K562 (cell line): Measurements from ENCODE around the gene ZNF554. TPM values are rescaled to one million over a fixed set of nuclear protein-coding genes. Genes with fewer than 3 reads are reported as not detected.

Experiments used
- ATAC-seq: fragments of 200-7000 bp; cut with Tn5 transposase; 3 replicates; pipeline ENCODE4 v1.9.1; 2020; ENCODE audit warnings: moderate library complexity
- BruUV-seq: library from RNA; stranded (reverse); fragments of 400-500 nt; replicated peaks from 2 replicates; lab custom pipeline; 2021; lab: Mats Ljungman, UMichigan
- CTCF ChIA-PET: fragments of 300-600 bp; formaldehyde crosslinking; extraction: SDS; loops from one replicate; lab custom pipeline; 2021; ENCODE audit warnings: low intra/inter-chr PET ratio; lab: Yijun Ruan, JAX
- POLR2A ChIA-PET: fragments of 300-600, 350-650 bp; sonication (Branson Sonifier 250); formaldehyde crosslinking; extraction: SDS; loops from one replicate; lab custom pipeline; 2021; ENCODE audit warnings: antibody characterized with exemption, inconsistent platforms; lab: Yijun Ruan, JAX
- DNase-seq, 4 experiments: peaks; one replicate each; pipeline versions ENCODE4 v3.0.0 to v3.0.0-alpha.2; 2011 to 2018; ENCODE audit warnings: low spot score in 3 of 4, mixed read lengths in 3 of 4; ENCODE audit errors: extremely low read depth in 1 of 4
- FAIRE-seq: peaks from 2 replicates; lab custom pipeline; 2011; peaks lifted over from hg19 to GRCh38; lab: Jason Lieb, UNC
- H2AFZ ChIP-seq: 2 replicates; pipeline ENCODE4 v1.6.0; 2011; ENCODE audit warnings: low read depth, low read length, control low read depth, inconsistent platforms
- H3K27ac ChIP-seq: fragments of 200-600 bp; 3 replicates; pipeline ENCODE4 v1.8.0; 2011; ENCODE audit warnings: low read depth, mild to moderate bottlenecking, control low read depth, inconsistent platforms, low read length, moderate library complexity, mixed read lengths; ENCODE audit errors: extremely low read depth
- H3K27me3 ChIP-seq, 2 experiments: fragments of 300-600 bp in 1 of 2; 2 replicates in 1 of 2; 3 replicates in 1 of 2; pipeline versions ENCODE4 v1.6.0 to v1.8.0; 2011; ENCODE audit warnings: inconsistent platforms in 2 of 2, low read length in 2 of 2, mild to moderate bottlenecking in 1 of 2, mixed read lengths in 1 of 2, moderate library complexity in 1 of 2; ENCODE audit not compliant: control insufficient read depth in 2 of 2, insufficient read depth in 2 of 2
- H3K36me3 ChIP-seq: fragments of 300-600 bp; 3 replicates; pipeline ENCODE4 v1.8.0; 2011; ENCODE audit warnings: mild to moderate bottlenecking, low read length, inconsistent platforms; ENCODE audit not compliant: control insufficient read depth, insufficient read depth
- H3K4me1 ChIP-seq, 2 experiments: fragments of 200-600 bp in 1 of 2; replicated peaks in 1 of 2; 2 replicates in 1 of 2; 3 replicates in 1 of 2; pipeline versions ENCODE4 v1.5.1 to v1.8.0; 2011; ENCODE audit warnings: inconsistent platforms in 2 of 2, low read length in 2 of 2, mild to moderate bottlenecking in 1 of 2, mixed read lengths in 1 of 2, moderate library complexity in 1 of 2; ENCODE audit not compliant: control insufficient read depth in 2 of 2, insufficient read depth in 2 of 2
- H3K4me2 ChIP-seq: 2 replicates; pipeline ENCODE4 v1.6.1; 2011; ENCODE audit warnings: low read length, control low read depth, inconsistent platforms, mixed read lengths; ENCODE audit not compliant: insufficient read depth
- H3K4me3 ChIP-seq: fragments of 200-600 bp; sonication (generic), shearing (Covaris generic); 2 replicates; pipeline ENCODE4 v1.5.1; 2016; ENCODE audit warnings: control low read depth, inconsistent platforms
- H3K79me2 ChIP-seq: fragments of 200-600 bp; 3 replicates; pipeline ENCODE4 v1.8.0; 2011; ENCODE audit warnings: low read length, inconsistent platforms; ENCODE audit not compliant: control insufficient read depth, insufficient read depth
- H3K9ac ChIP-seq, 2 experiments: 2 replicates each; pipeline versions ENCODE4 v1.6.0 to v1.6.1; 2011; ENCODE audit warnings: low read depth in 2 of 2, low read length in 2 of 2, control low read depth in 1 of 2, inconsistent platforms in 1 of 2, mild to moderate bottlenecking in 1 of 2, mixed read lengths in 1 of 2; ENCODE audit not compliant: insufficient read depth in 1 of 2
- H3K9me1 ChIP-seq: one replicate; pipeline ENCODE4 v1.6.0; 2011; ENCODE audit warnings: inconsistent platforms, mild to moderate bottlenecking, low read length, moderate library complexity; ENCODE audit not compliant: control insufficient read depth, insufficient read depth
- H3K9me3 ChIP-seq: replicated peaks from 2 replicates; pipeline ENCODE4 v1.5.1; 2011; ENCODE audit warnings: low read depth, low read length, inconsistent platforms; ENCODE audit not compliant: control insufficient read depth, insufficient read depth
- H4K20me1 ChIP-seq: replicated peaks from 2 replicates; pipeline ENCODE4 v1.6.1; 2011; ENCODE audit warnings: low read length, inconsistent platforms, mixed read lengths; ENCODE audit not compliant: control insufficient read depth, insufficient read depth
- DACH1 ChIP-seq: fragments of 450-650 bp; IDR thresholded peaks from 2 replicates; pipeline ENCODE4 v1.6.1; 2018; ENCODE audit not compliant: partially characterized antibody
- FOXM1 ChIP-seq, 2 experiments: fragments of 450-650 bp in 1 of 2; sonication (generic) in 1 of 2; formaldehyde crosslinking in 1 of 2; IDR thresholded peaks; 2 replicates each; pipeline versions ENCODE4 v1.6.1 to v1.9.0; 2017 to 2022; ENCODE audit warnings: low read depth in 2 of 2, mild to moderate bottlenecking in 2 of 2, missing genetic modification reagents in 1 of 2, moderate library complexity in 1 of 2
- MTA2 ChIP-seq: fragments of 450-650 bp; IDR thresholded peaks from 2 replicates; pipeline ENCODE4 v1.6.1; 2016; ENCODE audit warnings: low read depth
- PTBP1 ChIP-seq: fragments of 200-400 bp; formaldehyde crosslinking; IDR thresholded peaks from 2 replicates; pipeline ENCODE4 v1.6.1; 2017; ENCODE audit warnings: low read depth, low read length
- SNRNP70 ChIP-seq: fragments of 200-400 bp; formaldehyde crosslinking; optimal IDR thresholded peaks from 2 replicates; pipeline ENCODE3; 2017; ENCODE audit warnings: low read depth, low read length
- SP2 ChIP-seq: IDR thresholded peaks from 2 replicates; pipeline ENCODE4 v1.6.1; 2011; ENCODE audit warnings: mild to moderate bottlenecking, low read depth, low read length, moderate library complexity; ENCODE audit not compliant: poor library complexity, severe bottlenecking; ENCODE audit errors: extremely low read depth
- TEAD1 ChIP-seq, 2 experiments: fragments of 450-650 bp in 1 of 2; sonication (generic) in 1 of 2; formaldehyde crosslinking; IDR thresholded peaks; 2 replicates each; pipeline versions ENCODE4 v1.4.0 to v1.8.0; 2020 to 2022; ENCODE audit warnings: mild to moderate bottlenecking in 2 of 2, missing genetic modification reagents in 1 of 2
- YY1 ChIP-seq, 3 experiments: IDR thresholded peaks; 2 replicates each; pipeline ENCODE4 v1.6.1; 2011; ENCODE audit warnings: low read length in 2 of 3, mild to moderate bottlenecking in 2 of 3, moderate library complexity in 2 of 3, borderline replicate concordance in 1 of 3, control low read depth in 1 of 3, low read depth in 1 of 3; ENCODE audit not compliant: insufficient read depth in 3 of 3, insufficient replicate concordance in 2 of 3, control insufficient read depth in 1 of 3, insufficient read length in 1 of 3; ENCODE audit errors: extremely low read depth in 1 of 3
- ZNF551 ChIP-seq: fragments of 250-450 bp; sonication (Bioruptor Pico); IDR thresholded peaks from 2 replicates; pipeline ENCODE4 v1.5.0; 2021; ENCODE audit warnings: mild to moderate bottlenecking, moderate library complexity
- ZNF561 ChIP-seq: fragments of 450-650 bp; formaldehyde crosslinking; conservative IDR thresholded peaks from 2 replicates; pipeline ENCODE4 v1.4.0; 2020; ENCODE audit warnings: mild to moderate bottlenecking, moderate library complexity
- WGBS: fragments of 100-300 bp; shearing (Covaris generic); methylation state at CpG from one replicate; pipeline ENCODE4 v1.1.6; 2016; ENCODE audit warnings: low coverage, mixed read lengths; ENCODE audit not compliant: insufficient coverage; ENCODE audit errors: missing lambda C conversion rate; 5-methylcytosine and 5-hydroxymethylcytosine counted together
- in situ Hi-C: fragments of 300-500 bp; cut with MboI; formaldehyde crosslinking; loops from 4 replicates; pipeline ENCODE4 v1.15.0; 2018; ENCODE audit warnings: inconsistent platforms, mixed read lengths
- intact Hi-C: fragments of 100-400 bp; cut with micrococcal nuclease; formaldehyde crosslinking; loops from 2 replicates; pipeline ENCODE4 v1.14.2; 2022
- polyA plus RNA-seq, 8 experiments: library from polyadenylated mRNA; depleted of rRNA in 4 of 8; stranded (reverse) in 5 of 8; unstranded in 3 of 8; fragments of >200 nt; fragmentation: Nextera tagmentation in 2 of 8; fragmentation: Illumina TruSeq in 1 of 8; extraction: Ambion mirVana in 2 of 8; extraction: Trizol in 1 of 8; gene quantifications; 2 replicates each; pipeline versions ENCODE4 v1.2.1 to v1.2.3, GENCODE V29; 2011 to 2014; ENCODE audit warnings: inconsistent platforms in 1 of 8, missing spikeins in 1 of 8
- total RNA-seq, 7 experiments: library from RNA; depleted of rRNA in 6 of 7; stranded (reverse); fragments of >200 nt in 6 of 7; fragmentation: Illumina TruSeq in 2 of 7; extraction: Trizol in 2 of 7; gene quantifications; 2 replicates each; pipeline versions ENCODE4 v1.2.1 to v1.2.3, GENCODE V29; 2011 to 2021; ENCODE audit warnings: low replicate concordance in 1 of 7
- TF ChIP-seq, protein P1 (sequence below): sonication (generic); formaldehyde crosslinking; IDR thresholded peaks from 2 replicates; pipeline ENCODE4 v1.8.0; 2022; ENCODE audit warnings: mild to moderate bottlenecking, missing genetic modification reagents
- TF ChIP-seq, protein P2 (sequence below), 2 experiments: IDR thresholded peaks; 2 replicates each; pipeline ENCODE4 v1.6.1; 2011; ENCODE audit warnings: borderline replicate concordance in 1 of 2, control low read depth in 1 of 2, low read depth in 1 of 2, low read length in 1 of 2, mild to moderate bottlenecking in 1 of 2, mixed read lengths in 1 of 2, moderate library complexity in 1 of 2; ENCODE audit not compliant: insufficient read depth in 1 of 2, insufficient read length in 1 of 2, poor library complexity in 1 of 2, severe bottlenecking in 1 of 2; ENCODE audit errors: extremely low read depth in 1 of 2
- TF ChIP-seq, protein P3 (sequence below): fragments of 250-450 bp; sonication (Bioruptor Pico); IDR thresholded peaks from 2 replicates; pipeline ENCODE4 v1.8.0; 2021; ENCODE audit warnings: moderate library complexity, mild to moderate bottlenecking, inconsistent platforms
- TF ChIP-seq, protein P4 (sequence below): IDR thresholded peaks from 2 replicates; pipeline ENCODE4 v1.6.1; 2011; ENCODE audit not compliant: insufficient read length; ENCODE audit errors: extremely low read depth

ZNF554 gene
- total and polyA plus RNA-seq, 9 of the 15 experiments (the other 6 are each of a cell fraction or from before 2014, with no cell fraction given): 0.07 to 1.8 (median 1.1) TPM

DNA sequence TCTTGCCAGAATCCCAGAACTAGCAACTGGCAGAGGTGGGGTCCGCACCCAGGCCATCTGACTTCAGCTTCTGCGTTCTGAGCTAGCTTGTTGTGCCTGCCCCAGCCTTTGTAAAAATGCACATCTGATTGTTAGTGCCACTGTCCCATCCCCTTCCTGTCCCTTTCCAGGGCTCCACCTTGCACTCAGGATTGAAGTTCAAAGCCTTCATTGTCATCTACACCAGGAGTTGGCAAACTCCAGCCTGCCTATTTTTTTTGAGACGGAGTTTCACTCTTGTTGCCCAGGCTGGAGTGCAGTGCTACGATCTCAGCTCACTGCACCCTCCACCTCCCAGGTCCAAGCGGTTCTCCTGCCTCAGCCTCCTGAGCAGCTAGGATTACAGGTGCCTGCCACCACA, 31.4 kb upstream of the ZNF554 start:
- ATAC-seq (no peak), FAIRE-seq (no peak), DNase-seq (no peak)
- ChIA-PET POLR2A (interaction anchor here (1.6 to 3.4 kb wide), 2 partner anchors 10 to 12 kb away, joined by 3 to 12 read pairs; no protein-coding TSS in a partner anchor), CTCF (no interaction called here)
- in situ Hi-C loops (no loop called here), intact Hi-C loops (no loop called here)
- H2AFZ ChIP-seq: no peak overlapping the region
- 0 out of 2 replicates have a peak, but pooled peaks cover 5% of the 10 kb centered on the region for H4K20me1 ChIP-seq
- peaks cover 56% of the 10 kb centered on the region; the same call in 2 of the 3 replicates for H3K36me3 ChIP-seq
- no peaks in the 10 kb centered on the region for H3K27me3 ChIP-seq
- H3K79me2 ChIP-seq: peaks cover 50% of the 10 kb centered on the region
- 85% methylated on average over 5 of the region's 5 CpGs for WGBS
- no peaks in the 10 kb centered on the region for H3K9me3 ChIP-seq
- no peaks in the 10 kb centered on the region for H3K9me1 ChIP-seq
- H3K4me1 ChIP-seq: peaks cover 8 to 48% of the 10 kb centered on the region in 2 experiments; a peak in 4 of 5 replicates
- no peak overlapping the region for H3K27ac ChIP-seq
- no peak overlapping the region for H3K4me3 ChIP-seq
- no TSS peak for BruUV-seq
- H3K9ac ChIP-seq: peak overlapping the region in 1 of 2 experiments; percentile 40; a peak in 1 of 4 replicates
- H3K4me2 ChIP-seq: no peak overlapping the region
- TF ChIP-seq YY1 (IDR thresholded peaks at IDR 0.05; ENCODE audit: borderline replicate concordance in 1 of 3, control insufficient read depth in 1 of 3, extremely low read depth in 1 of 3, insufficient read depth in 3 of 3, insufficient read length in 1 of 3, insufficient replicate concordance in 2 of 3, low read depth in 1 of 3, low read length in 2 of 3): no peak
- TF ChIP-seq, protein P1, sequence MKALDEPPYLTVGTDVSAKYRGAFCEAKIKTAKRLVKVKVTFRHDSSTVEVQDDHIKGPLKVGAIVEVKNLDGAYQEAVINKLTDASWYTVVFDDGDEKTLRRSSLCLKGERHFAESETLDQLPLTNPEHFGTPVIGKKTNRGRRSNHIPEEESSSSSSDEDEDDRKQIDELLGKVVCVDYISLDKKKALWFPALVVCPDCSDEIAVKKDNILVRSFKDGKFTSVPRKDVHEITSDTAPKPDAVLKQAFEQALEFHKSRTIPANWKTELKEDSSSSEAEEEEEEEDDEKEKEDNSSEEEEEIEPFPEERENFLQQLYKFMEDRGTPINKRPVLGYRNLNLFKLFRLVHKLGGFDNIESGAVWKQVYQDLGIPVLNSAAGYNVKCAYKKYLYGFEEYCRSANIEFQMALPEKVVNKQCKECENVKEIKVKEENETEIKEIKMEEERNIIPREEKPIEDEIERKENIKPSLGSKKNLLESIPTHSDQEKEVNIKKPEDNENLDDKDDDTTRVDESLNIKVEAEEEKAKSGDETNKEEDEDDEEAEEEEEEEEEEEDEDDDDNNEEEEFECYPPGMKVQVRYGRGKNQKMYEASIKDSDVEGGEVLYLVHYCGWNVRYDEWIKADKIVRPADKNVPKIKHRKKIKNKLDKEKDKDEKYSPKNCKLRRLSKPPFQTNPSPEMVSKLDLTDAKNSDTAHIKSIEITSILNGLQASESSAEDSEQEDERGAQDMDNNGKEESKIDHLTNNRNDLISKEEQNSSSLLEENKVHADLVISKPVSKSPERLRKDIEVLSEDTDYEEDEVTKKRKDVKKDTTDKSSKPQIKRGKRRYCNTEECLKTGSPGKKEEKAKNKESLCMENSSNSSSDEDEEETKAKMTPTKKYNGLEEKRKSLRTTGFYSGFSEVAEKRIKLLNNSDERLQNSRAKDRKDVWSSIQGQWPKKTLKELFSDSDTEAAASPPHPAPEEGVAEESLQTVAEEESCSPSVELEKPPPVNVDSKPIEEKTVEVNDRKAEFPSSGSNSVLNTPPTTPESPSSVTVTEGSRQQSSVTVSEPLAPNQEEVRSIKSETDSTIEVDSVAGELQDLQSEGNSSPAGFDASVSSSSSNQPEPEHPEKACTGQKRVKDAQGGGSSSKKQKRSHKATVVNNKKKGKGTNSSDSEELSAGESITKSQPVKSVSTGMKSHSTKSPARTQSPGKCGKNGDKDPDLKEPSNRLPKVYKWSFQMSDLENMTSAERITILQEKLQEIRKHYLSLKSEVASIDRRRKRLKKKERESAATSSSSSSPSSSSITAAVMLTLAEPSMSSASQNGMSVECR (CRISPR knock-in tag): no peak
- TF ChIP-seq MTA2: no peak
- no peak for TF ChIP-seq SNRNP70
- TF ChIP-seq DACH1: no peak
- no peak for TF ChIP-seq TEAD1 (CRISPR knock-in tag; IDR thresholded peaks at IDR 0.05)
- no peak for TF ChIP-seq FOXM1 (IDR thresholded peaks at IDR 0.05; ENCODE audit: low read depth)
- TF ChIP-seq FOXM1 (CRISPR knock-in tag; IDR thresholded peaks at IDR 0.05; ENCODE audit: low read depth): no peak
- no peak for TF ChIP-seq PTBP1
- no peak for TF ChIP-seq ZNF551 (CRISPR knock-in tag)
- TF ChIP-seq, protein P2, sequence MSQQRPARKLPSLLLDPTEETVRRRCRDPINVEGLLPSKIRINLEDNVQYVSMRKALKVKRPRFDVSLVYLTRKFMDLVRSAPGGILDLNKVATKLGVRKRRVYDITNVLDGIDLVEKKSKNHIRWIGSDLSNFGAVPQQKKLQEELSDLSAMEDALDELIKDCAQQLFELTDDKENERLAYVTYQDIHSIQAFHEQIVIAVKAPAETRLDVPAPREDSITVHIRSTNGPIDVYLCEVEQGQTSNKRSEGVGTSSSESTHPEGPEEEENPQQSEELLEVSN (IDR thresholded peaks at IDR 0.05; ENCODE audit: borderline replicate concordance in 1 of 2, extremely low read depth in 1 of 2, insufficient read depth in 1 of 2, insufficient read length in 1 of 2, low read depth in 1 of 2, low read length in 1 of 2, poor library complexity in 1 of 2, severe bottlenecking in 1 of 2): no peak
- TF ChIP-seq, protein P3, sequence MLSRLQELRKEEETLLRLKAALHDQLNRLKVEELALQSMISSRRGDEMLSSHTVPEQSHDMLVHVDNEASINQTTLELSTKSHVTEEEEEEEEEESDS (CRISPR knock-in tag): no peak
- no peak for TF ChIP-seq ZNF561 (CRISPR knock-in tag)
- TF ChIP-seq SP2: no peak
- TF ChIP-seq, protein P4, sequence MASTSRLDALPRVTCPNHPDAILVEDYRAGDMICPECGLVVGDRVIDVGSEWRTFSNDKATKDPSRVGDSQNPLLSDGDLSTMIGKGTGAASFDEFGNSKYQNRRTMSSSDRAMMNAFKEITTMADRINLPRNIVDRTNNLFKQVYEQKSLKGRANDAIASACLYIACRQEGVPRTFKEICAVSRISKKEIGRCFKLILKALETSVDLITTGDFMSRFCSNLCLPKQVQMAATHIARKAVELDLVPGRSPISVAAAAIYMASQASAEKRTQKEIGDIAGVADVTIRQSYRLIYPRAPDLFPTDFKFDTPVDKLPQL: no peak
